Transverse colon (tissue), 4 donors: Measurements from ENCODE around the gene RSAD2. TPM values are rescaled to one million over a fixed set of nuclear protein-coding genes. Genes with fewer than 3 reads are reported as not detected.

Experiments
- DNase-seq: peaks from one replicate; pipeline ENCODE4 v3.0.0-alpha.2; 2019
- H3K27ac ChIP-seq, 4 donors: fragments of 200-600 bp; sonication (generic); 2 replicates each; pipeline ENCODE4 v1.5.1; 2016 to 2018; ENCODE audit warnings: inconsistent platforms in 4 of 4
- H3K27me3 ChIP-seq: fragments of 200-600 bp; sonication (generic); 2 replicates; pipeline ENCODE4 v1.5.1; 2017; ENCODE audit warnings: inconsistent platforms
- H3K36me3 ChIP-seq, 4 donors: fragments of 200-600 bp; sonication (generic); 2 replicates each; pipeline ENCODE4 v1.5.1; 2017 to 2019; ENCODE audit warnings: inconsistent platforms in 4 of 4
- H3K4me1 ChIP-seq, 4 donors: fragments of 200-600 bp; sonication (generic); 2 replicates each; pipeline ENCODE4 v1.5.1; 2017 to 2020; ENCODE audit warnings: inconsistent platforms in 4 of 4
- H3K4me3 ChIP-seq, 4 donors: fragments of 200-600 bp; sonication (generic); 1 replicate in 1 of 4; 2 replicates in 3 of 4; pipeline versions ENCODE4 v1.5.1 to v1.6.1; 2017 to 2019; ENCODE audit warnings: inconsistent platforms in 4 of 4
- H3K9me3 ChIP-seq, 2 donors: fragments of 200-600 bp; sonication (generic); 2 replicates each; pipeline ENCODE4 v1.5.1; 2017 to 2019; ENCODE audit warnings: inconsistent platforms in 2 of 2
- CTCF ChIP-seq, 5 experiments: fragments of 200-600 bp in 3 of 5; fragments of 450-650 bp in 2 of 5; sonication (generic) in 3 of 5; IDR thresholded peaks; 1 replicate in 2 of 5; 2 replicates in 3 of 5; pipeline ENCODE4 v1.5.1; 2016 to 2017; ENCODE audit warnings: antibody characterized with exemption in 5 of 5, inconsistent platforms in 3 of 5, mild to moderate bottlenecking in 2 of 5, moderate library complexity in 1 of 5
- EP300 ChIP-seq: sonication (generic); formaldehyde crosslinking; IDR thresholded peaks from one replicate; pipeline ENCODE4 v1.6.1; 2017; ENCODE audit warnings: antibody characterized with exemption, low read depth
- POLR2A ChIP-seq: fragments of 450-650 bp; IDR thresholded peaks from one replicate; pipeline ENCODE4 v1.6.1; 2016; ENCODE audit warnings: antibody characterized with exemption, mild to moderate bottlenecking, moderate library complexity
- POLR2AphosphoS5 ChIP-seq, 3 donors: sonication (generic); formaldehyde crosslinking; IDR thresholded peaks; one replicate each; pipeline ENCODE4 v1.6.1; 2016; ENCODE audit warnings: antibody characterized with exemption in 3 of 3
- WGBS, 2 donors: methylation state at CpG; one replicate each; pipeline ENCODE4 v1.1.5; 2018; ENCODE audit warnings: low coverage in 1 of 2; 5-methylcytosine and 5-hydroxymethylcytosine counted together
- in situ Hi-C, 4 donors: fragments of 200-750 bp; cut with MboI; loops; one replicate each; pipeline versions ENCODE4 v1.15.0 to v1.15.1; 2017; ENCODE audit warnings: low sequenced_read_pairs in 3 of 4, low pct_ligation_motif_present in 1 of 4, low pct_unique_long_range_greater_than_20kb in 1 of 4
- intact Hi-C: fragments of 100-400 bp; cut with DNase I; formaldehyde crosslinking; loops from one replicate; pipeline ENCODE4 v1.15.1; 2023; ENCODE audit warnings: low total_unique reads
- total RNA-seq, 4 donors: library from RNA; depleted of rRNA; stranded (reverse); fragments of >200 nt; gene quantifications; one replicate each; pipeline ENCODE4 v1.1.0, GENCODE V29; 2016

RSAD2 gene
- total RNA-seq, 4 donors from 2014 or later: 4.2 to 7.1 (median 5.4) TPM; not detected in 1

- no peak for DNase-seq
- no peak for TF ChIP-seq CTCF (IDR thresholded peaks at IDR 0.05)
- H3K9me3 ChIP-seq: no peaks in the 10 kb centered on the region
- in situ Hi-C loops (loop anchor here in 1 of 4 donors (25.0 kb wide), 1 partner anchor 96 kb away; no protein-coding TSS in a partner anchor), intact Hi-C loops (loop anchor here (10.0 kb wide), 1 partner anchor 98 kb away; no protein-coding TSS in a partner anchor)
- 50 to 87% methylated on average over 2 to 8 of the region's 8 CpGs for WGBS, 2 donors
- H3K36me3 ChIP-seq: no peaks in the 10 kb centered on the region
- H3K27ac ChIP-seq: peak overlapping the region in 3 of 4 donors; percentile 18 to 47 (median 35)
- peak overlapping the region in 2 of 4 donors; percentile 40 to 84 for H3K4me3 ChIP-seq
- no peaks in the 10 kb centered on the region for H3K27me3 ChIP-seq
- H3K4me1 ChIP-seq: peaks cover 3 to 19% (median 12%) of the 10 kb centered on the region in 4 donors
Observed at GRCh38 chr2:6916736-6917070, 39.1 kb downstream of the RSAD2 start.

- peak within 1 kb of the TSS; percentile 67 to 85 (median 72) for H3K27ac ChIP-seq
- peak; percentile 66 for DNase-seq
- peak within 1 kb of the TSS; percentile 59 to 96 (median 78) for H3K4me3 ChIP-seq
- intact Hi-C loops: loop anchor here (10.0 kb wide), 1 partner anchor 98 kb away; no protein-coding TSS in a partner anchor
- H3K27me3 ChIP-seq: no peaks in the 10 kb centered on the region
- TF ChIP-seq POLR2AphosphoS5 (IDR thresholded peaks at IDR 0.05): peak in 1 of 3 donors; percentile 12
- TF ChIP-seq CTCF (IDR thresholded peaks at IDR 0.05): peak; percentile 30 to 47 (median 42)
- no peak for TF ChIP-seq EP300
- TF ChIP-seq POLR2A: no peak
- no peaks in the 10 kb centered on the region for H3K9me3 ChIP-seq
- H3K36me3 ChIP-seq: no peaks in the 10 kb centered on the region
- in situ Hi-C loops: loop anchor here in 1 of 4 donors (25.0 kb wide), 1 partner anchor 95 kb away; no protein-coding TSS in a partner anchor
- 1% methylated on average over 47 of the region's 90 CpGs; no CpG with 5 or more reads in 1 of the 2 donors for WGBS, 2 donors
- peaks cover 3 to 19% (median 12%) of the 10 kb centered on the region in 4 donors for H3K4me1 ChIP-seq
Observed at GRCh38 chr2:6917071-6917760, 39.6 kb downstream of the RSAD2 start, which contains the start of gene RNF144A. Gene RNF144A, plus strand, starts transcription at chr2:6917412. Its CDS starts 79,515 bp downstream, at chr2:6996927.

- H3K4me1 ChIP-seq: peaks cover 3 to 19% (median 12%) of the 10 kb centered on the region in 4 donors
- intact Hi-C loops: loop anchor here (10.0 kb wide), 1 partner anchor 97 kb away; no protein-coding TSS in a partner anchor
- in situ Hi-C loops: loop anchor here in 1 of 4 donors (25.0 kb wide), 1 partner anchor 94 kb away; no protein-coding TSS in a partner anchor
- 8 to 23% methylated on average over 5 to 18 of the region's 68 CpGs for WGBS, 2 donors
- no peaks in the 10 kb centered on the region for H3K27me3 ChIP-seq
- H3K4me3 ChIP-seq: peak overlapping the region; percentile 59 to 96 (median 78)
- H3K36me3 ChIP-seq: no peaks in the 10 kb centered on the region
- TF ChIP-seq POLR2A: no peak
- no peak for TF ChIP-seq EP300
- TF ChIP-seq POLR2AphosphoS5 (IDR thresholded peaks at IDR 0.05): no peak
- no peak for TF ChIP-seq CTCF (IDR thresholded peaks at IDR 0.05)
- peak overlapping the region; percentile 67 to 85 (median 72) for H3K27ac ChIP-seq
- no peaks in the 10 kb centered on the region for H3K9me3 ChIP-seq
- DNase-seq: peak; percentile 41
Observed at GRCh38 chr2:6917761-6918421, 40.3 kb downstream of the RSAD2 start.
